NT2/D1 (cell line): ENCODE measurements around the gene ACTN2.

Experiments used
- SUZ12 ChIP-seq: IDR thresholded peaks from 2 replicates; pipeline ENCODE4 v1.6.1; 2011; ENCODE audit not compliant: insufficient read length, insufficient read depth; ENCODE audit errors: extremely low read depth
- YY1 ChIP-seq: IDR thresholded peaks from 2 replicates; pipeline ENCODE4 v1.6.1; 2011; ENCODE audit not compliant: insufficient read length, insufficient read depth

DNA sequence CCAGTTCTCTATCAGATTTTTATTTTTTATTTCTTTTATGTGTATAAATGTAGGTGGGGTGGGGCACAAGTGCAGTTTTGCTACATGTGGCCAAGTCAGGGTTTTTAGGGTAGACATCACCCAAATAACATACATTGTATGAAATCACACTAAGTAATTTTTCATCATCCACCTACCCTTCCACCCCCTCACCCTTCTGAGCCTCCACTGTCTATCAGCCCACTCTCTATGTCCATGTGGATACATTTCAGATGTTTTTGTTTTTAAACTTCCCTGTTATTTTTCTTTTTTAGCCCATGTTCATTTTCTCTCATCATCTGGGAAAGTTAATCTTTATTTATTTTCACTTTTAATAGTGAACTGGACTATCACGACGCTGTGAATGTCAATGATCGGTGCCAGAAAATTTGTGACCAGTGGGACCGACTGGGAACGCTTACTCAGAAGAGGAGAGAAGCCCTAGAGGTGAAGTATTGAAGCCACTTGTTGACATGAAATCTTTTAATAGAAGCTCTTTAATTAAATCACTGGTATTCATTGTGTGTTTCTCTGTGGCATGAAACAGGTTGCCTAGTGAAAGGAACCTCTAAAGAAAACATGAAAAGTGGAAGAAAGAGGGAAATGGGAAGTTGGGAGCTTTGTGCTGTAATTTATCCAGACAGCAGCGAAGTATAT is 61.1 kb downstream of the ACTN2 start:
- TF ChIP-seq YY1 = no peak
- no peak for TF ChIP-seq SUZ12
